Osteocyte (in vitro differentiated cells): ENCODE results near the gene TMEM107. TPM values are rescaled to one million over a fixed set of nuclear protein-coding genes. Genes with fewer than 3 reads are reported as not detected.

ENCODE experiments used
- DNase-seq: peaks from one replicate; pipeline ENCODE4 v3.0.0; 2021; ENCODE audit warnings: mixed read lengths; ENCODE audit not compliant: unreplicated experiment; ENCODE audit errors: extremely low spot score
- H3K27ac Mint-ChIP-seq: one replicate; pipeline ENCODE4 v1.8.0; 2021; ENCODE audit warnings: mild to moderate bottlenecking, mixed read lengths; ENCODE audit not compliant: unreplicated experiment
- H3K27me3 Mint-ChIP-seq: one replicate; pipeline ENCODE4 v1.8.0; 2021; ENCODE audit warnings: mixed read lengths; ENCODE audit not compliant: unreplicated experiment
- H3K36me3 Mint-ChIP-seq: one replicate; pipeline ENCODE4 v1.8.0; 2021; ENCODE audit warnings: mixed read lengths; ENCODE audit not compliant: unreplicated experiment
- H3K4me1 Mint-ChIP-seq: one replicate; pipeline ENCODE4 v1.8.0; 2021; ENCODE audit warnings: mixed read lengths; ENCODE audit not compliant: unreplicated experiment
- H3K4me3 Mint-ChIP-seq: one replicate; pipeline ENCODE4 v1.8.0; 2021; ENCODE audit warnings: mild to moderate bottlenecking, moderate library complexity, mixed read lengths; ENCODE audit not compliant: unreplicated experiment
- H3K9me3 Mint-ChIP-seq: one replicate; pipeline ENCODE4 v1.8.0; 2021; ENCODE audit warnings: mixed read lengths; ENCODE audit not compliant: unreplicated experiment
- total RNA-seq: library from RNA; stranded (reverse); gene quantifications from 2 replicates; pipeline ENCODE4 v1.2.1, GENCODE V29; 2021
- TF ChIP-seq, protein P1 (sequence below): fragments of 200-600 bp; sonication (generic); IDR thresholded peaks from 2 replicates; pipeline ENCODE4 v1.5.0; 2021; ENCODE audit warnings: antibody characterized with exemption, mild to moderate bottlenecking, moderate library complexity

The TMEM107 gene
- total RNA-seq, 1 donor from 2014 or later: 8.4 TPM

DNA sequence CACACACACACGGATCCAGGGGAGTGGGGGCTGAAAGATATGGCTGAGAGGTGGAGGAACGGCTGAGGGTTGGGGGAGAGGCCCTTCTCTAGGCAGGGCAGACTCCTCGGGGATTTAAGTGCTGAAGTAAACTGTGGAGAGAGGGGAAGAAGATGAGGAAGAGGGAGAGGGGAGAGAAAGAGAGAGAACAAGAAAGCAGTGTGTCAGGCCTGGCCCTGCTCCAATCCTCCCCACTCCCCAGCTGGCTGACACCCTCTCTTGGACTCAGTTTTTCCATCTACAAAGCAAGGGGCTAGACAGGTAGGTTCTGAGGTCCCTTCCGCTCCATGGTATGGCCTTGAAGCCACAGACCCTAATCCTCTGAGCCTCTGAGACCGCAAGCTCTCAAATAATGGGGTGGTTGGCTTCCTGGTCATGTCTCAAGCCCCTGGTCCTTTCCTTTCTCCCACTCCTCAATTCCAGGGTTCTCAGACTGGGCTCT lies 15.4 kb downstream of the TMEM107 start:
- H3K9me3 Mint-ChIP-seq: no peaks in the 10 kb centered on the region
- H3K36me3 Mint-ChIP-seq: peaks cover 11% of the 10 kb centered on the region
- peaks cover 38% of the 10 kb centered on the region for H3K4me1 Mint-ChIP-seq
- H3K27me3 Mint-ChIP-seq: no peaks in the 10 kb centered on the region
- peak overlapping the region; percentile 86 for H3K27ac Mint-ChIP-seq
- TF ChIP-seq, protein P1, sequence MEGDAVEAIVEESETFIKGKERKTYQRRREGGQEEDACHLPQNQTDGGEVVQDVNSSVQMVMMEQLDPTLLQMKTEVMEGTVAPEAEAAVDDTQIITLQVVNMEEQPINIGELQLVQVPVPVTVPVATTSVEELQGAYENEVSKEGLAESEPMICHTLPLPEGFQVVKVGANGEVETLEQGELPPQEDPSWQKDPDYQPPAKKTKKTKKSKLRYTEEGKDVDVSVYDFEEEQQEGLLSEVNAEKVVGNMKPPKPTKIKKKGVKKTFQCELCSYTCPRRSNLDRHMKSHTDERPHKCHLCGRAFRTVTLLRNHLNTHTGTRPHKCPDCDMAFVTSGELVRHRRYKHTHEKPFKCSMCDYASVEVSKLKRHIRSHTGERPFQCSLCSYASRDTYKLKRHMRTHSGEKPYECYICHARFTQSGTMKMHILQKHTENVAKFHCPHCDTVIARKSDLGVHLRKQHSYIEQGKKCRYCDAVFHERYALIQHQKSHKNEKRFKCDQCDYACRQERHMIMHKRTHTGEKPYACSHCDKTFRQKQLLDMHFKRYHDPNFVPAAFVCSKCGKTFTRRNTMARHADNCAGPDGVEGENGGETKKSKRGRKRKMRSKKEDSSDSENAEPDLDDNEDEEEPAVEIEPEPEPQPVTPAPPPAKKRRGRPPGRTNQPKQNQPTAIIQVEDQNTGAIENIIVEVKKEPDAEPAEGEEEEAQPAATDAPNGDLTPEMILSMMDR: no peak
- DNase-seq: no peak
- H3K4me3 Mint-ChIP-seq: peak overlapping the region; percentile 18

DNA sequence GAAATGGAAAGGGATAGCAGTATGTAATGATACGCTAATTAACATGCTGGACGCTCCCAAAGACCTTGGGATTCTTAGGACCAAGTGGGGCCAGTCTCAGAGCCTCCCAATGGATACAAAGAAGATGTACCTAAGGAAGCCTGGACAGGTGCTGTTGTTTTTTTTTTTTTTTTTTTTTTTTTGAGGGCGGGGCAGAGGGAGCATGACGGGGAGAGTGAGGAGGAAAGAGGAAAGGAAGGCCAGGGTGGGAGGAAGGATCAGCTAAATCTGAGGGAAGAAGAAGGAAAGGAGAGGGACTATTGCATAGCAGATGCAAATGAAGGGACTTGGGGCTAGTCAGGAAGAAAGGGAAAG lies 16.0 kb downstream of the TMEM107 start:
- H3K4me3 Mint-ChIP-seq: peak overlapping the region; percentile 39
- H3K9me3 Mint-ChIP-seq: no peaks in the 10 kb centered on the region
- peaks cover 42% of the 10 kb centered on the region for H3K4me1 Mint-ChIP-seq
- peak overlapping the region; percentile 86 for H3K27ac Mint-ChIP-seq
- H3K36me3 Mint-ChIP-seq: peaks cover 11% of the 10 kb centered on the region
- DNase-seq: no peak
- TF ChIP-seq, protein P1: no peak
- H3K27me3 Mint-ChIP-seq: no peaks in the 10 kb centered on the region

DNA sequence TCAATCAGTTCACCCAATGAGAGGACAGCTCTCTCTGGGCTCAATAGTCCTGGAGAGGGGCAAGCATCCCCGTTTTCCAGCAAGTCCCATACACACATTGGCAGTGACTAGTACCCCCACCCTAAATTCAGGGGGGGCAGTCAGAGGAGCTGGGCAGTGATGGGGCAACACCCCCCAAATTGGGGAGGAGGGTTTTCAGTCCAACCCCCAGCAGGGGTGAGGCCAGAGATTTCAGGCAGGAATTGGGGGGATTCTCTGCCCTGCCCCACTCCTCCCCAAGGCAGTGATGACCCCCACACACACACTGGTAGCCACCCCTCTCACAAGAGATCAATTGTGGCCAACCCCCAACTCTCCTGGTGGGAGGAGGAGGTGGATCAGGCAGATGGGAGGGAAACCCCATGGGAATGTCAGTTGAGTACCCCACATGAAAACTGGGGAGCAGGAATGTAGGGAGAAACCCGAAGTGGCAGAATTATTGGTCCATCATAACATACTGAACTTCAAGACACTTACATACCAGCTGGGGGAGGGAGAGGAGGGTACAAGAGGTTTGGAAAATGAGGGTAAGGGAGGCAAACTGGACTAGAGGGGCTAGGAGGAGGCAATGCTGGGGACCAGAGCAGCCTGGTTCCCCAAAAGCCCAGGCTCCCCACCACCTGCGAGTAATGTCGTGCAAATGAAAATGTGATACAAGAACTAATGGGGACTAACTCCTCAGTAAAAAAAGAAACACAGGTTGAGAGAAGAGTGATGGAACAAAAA lies 16.5 kb downstream of the TMEM107 start:
- peaks cover 45% of the 10 kb centered on the region for H3K4me1 Mint-ChIP-seq
- H3K27ac Mint-ChIP-seq: peak overlapping the region; percentile 60
- H3K36me3 Mint-ChIP-seq: peaks cover 11% of the 10 kb centered on the region
- no peak for DNase-seq
- no peaks in the 10 kb centered on the region for H3K9me3 Mint-ChIP-seq
- H3K4me3 Mint-ChIP-seq: no peak overlapping the region
- no peaks in the 10 kb centered on the region for H3K27me3 Mint-ChIP-seq
- TF ChIP-seq, protein P1: no peak

DNA sequence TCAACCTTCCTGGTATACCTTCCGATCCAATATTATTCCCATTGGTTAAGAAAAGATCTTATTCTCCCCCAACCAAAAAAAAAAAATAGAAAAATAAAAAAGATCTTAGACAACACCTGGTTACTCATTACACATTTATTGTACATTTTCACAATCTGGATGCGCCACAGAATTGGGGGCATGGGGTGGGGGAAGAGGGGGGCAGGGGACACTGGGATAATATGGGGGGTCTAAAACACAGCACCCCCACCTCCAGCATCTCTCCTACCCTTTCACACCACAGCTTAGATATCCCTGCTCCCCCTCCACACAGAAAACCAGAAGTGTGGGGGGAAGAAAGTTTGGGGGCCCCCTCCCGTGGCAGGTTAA lies 17.2 kb downstream of the TMEM107 start:
- peaks cover 11% of the 10 kb centered on the region for H3K36me3 Mint-ChIP-seq
- TF ChIP-seq, protein P1: no peak
- H3K27ac Mint-ChIP-seq: peak overlapping the region; percentile 87
- no peaks in the 10 kb centered on the region for H3K9me3 Mint-ChIP-seq
- no peak for DNase-seq
- no peaks in the 10 kb centered on the region for H3K27me3 Mint-ChIP-seq
- H3K4me3 Mint-ChIP-seq: peak overlapping the region; percentile 35
- peaks cover 43% of the 10 kb centered on the region for H3K4me1 Mint-ChIP-seq

DNA sequence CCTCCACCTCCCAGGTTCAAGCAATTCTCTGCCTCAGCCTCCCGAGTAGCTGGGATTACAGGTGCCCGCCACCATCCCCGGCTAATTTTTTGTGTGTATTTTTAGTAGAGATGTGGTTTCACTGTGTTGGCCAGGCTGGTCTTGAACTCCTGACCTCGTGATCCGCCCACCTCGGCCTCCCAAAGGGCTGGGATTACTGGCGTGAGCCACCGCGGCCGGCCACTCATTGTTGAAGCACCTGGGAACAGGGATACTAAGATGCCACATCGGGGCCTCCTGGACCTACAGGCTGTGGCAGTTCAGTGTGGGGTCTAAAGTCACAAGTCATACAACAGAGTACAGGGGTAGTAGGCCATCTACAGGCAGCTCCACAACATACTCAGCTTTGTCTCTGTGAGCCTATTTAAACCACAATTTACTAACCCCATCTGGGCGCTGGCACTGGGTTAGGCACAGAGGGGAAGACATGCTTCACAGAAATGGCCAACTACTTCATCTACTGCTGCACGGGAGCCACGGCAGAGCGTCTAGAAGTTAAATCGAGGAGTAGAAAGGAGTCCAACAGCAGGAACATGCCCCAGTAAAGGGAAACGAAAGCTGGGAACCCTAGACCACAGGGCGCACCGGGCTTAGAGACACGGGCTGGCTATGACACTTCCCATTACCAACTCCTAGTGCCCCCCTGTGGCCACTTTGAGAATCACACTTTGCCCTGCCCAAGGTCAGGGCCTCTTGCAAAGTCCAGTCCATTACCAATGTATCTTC lies 17.7 kb downstream of the TMEM107 start:
- TF ChIP-seq, protein P1: peak; percentile 88
- Mint-ChIP-seq H3K27ac (peak overlapping the region; percentile 87), H3K9me3 (no peaks in the 10 kb centered on the region), H3K27me3 (no peaks in the 10 kb centered on the region), H3K4me1 (peaks cover 43% of the 10 kb centered on the region), H3K36me3 (peaks cover 11% of the 10 kb centered on the region), H3K4me3 (peak overlapping the region; percentile 35)
- DNase-seq: peak; percentile 96
